Measurements from ENCODE around the gene EFNA3.

Gene EFNA3

DNA sequence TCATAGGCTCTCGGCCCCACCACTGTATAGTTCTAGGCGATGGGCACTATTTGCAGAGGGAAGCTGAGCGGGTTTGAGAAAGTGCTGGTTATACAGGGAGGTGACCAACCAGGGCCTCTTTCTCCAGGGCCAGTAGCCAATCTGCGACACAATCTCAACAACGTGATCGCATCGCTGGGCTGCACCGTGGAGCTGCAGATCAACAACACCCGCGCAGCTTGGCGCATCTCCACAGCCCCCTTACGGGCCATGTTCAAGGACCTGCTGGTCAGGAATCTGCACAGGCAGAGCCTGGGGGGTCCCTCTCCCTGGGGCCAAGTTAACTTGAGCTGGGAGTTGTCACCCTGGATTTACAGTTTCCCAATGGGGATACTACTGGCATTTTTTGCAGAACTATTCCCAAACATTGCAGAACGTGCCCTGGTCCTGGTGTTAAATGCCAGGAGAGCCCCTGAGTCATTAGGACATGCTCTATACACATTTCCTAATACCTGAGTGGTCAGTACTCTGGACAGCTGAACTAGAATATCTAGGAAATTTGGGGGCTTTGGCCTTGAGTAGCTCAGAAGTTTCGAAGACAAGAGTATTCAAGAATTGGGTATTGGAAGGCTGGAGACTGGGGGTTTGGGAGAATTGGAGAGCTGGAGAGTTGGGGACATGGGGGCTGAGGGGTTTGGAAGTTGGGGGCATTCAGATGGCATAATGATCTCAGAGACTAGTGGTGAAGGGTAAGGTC lies 38.1 kb upstream of the EFNA3 start:
- H3K4me3 ChIP-seq (ENCODE audit: low read depth, low read length) = no peak overlapping the region
- TF ChIP-seq, protein P1, sequence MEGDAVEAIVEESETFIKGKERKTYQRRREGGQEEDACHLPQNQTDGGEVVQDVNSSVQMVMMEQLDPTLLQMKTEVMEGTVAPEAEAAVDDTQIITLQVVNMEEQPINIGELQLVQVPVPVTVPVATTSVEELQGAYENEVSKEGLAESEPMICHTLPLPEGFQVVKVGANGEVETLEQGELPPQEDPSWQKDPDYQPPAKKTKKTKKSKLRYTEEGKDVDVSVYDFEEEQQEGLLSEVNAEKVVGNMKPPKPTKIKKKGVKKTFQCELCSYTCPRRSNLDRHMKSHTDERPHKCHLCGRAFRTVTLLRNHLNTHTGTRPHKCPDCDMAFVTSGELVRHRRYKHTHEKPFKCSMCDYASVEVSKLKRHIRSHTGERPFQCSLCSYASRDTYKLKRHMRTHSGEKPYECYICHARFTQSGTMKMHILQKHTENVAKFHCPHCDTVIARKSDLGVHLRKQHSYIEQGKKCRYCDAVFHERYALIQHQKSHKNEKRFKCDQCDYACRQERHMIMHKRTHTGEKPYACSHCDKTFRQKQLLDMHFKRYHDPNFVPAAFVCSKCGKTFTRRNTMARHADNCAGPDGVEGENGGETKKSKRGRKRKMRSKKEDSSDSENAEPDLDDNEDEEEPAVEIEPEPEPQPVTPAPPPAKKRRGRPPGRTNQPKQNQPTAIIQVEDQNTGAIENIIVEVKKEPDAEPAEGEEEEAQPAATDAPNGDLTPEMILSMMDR (IDR thresholded peaks at IDR 0.05; ENCODE audit: low read depth, low read length) = no peak

DNA sequence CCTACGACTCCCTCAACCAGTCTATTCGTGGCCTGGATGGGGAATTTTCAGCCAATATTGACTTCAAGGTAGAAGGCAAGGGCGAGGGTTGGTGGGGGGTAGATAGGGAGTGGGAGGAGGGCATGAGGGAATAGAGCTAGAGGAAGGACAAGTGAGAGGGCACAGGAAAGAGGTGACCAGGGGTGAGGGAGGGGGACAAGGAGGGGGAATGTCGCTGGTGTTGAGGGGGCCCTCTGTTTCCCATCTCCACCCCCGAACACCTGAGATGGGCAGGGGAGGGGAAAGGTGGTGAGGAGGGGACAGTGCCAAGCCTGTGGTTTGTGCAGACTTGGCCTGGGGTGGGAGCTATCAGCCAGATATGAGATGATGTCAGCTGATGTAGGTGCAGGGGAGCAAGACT lies 35.8 kb upstream of the EFNA3 start:
- TF ChIP-seq, protein P1 (IDR thresholded peaks at IDR 0.05; ENCODE audit: low read depth, low read length) = no peak

DNA sequence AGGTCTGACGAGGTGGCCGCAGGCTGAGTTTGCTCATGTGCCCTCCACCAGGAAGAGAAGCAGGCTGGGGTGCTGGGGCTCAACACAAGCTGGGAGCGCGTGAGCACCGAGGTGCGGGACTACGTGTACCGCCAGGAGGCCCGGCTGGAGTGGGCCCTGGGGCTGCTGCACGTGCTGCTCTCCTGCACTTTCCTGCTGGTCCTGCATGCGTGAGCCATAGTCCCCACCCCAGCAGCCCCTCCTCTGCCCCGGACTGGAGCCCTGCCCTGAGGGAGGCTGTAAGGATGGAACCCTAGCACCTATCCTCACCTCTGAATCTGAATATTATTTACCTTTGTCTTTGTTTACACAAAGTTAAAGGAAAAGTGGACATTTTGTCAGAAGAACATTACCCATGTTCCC lies 35.3 kb upstream of the EFNA3 start:
- TF ChIP-seq, protein P1 (IDR thresholded peaks at IDR 0.05; ENCODE audit: low read depth, low read length) = no peak
- H3K4me3 ChIP-seq (ENCODE audit: low read depth, low read length) = no peak overlapping the region

More for the DNA sequence above, 35.8 kb upstream of the EFNA3 start:
- no peak overlapping the region for H3K4me3 ChIP-seq (ENCODE audit: low read depth, low read length)

DNA sequence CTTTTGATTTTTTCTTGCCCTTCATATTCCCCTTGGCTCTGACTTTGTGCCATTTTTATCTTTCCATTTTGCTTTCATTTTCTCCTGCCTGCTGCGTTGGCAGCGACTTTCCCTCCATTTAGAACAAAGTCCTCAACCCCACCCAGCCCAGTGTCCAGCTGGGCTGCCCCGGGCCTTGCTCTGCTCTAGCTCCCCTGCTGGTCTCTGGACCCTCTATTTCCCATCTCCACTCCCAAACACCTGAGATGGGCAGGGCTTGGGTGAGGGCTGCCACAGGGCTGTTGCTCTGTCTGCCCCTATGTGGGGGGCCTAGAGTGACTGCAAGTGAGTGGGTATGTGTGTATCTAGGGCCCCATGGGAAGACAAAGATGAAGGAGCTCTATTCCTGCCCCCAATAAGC lies 34.8 kb upstream of the EFNA3 start:
- H3K4me3 ChIP-seq (ENCODE audit: low read depth, low read length) = no peak overlapping the region
- TF ChIP-seq, protein P1 (IDR thresholded peaks at IDR 0.05; ENCODE audit: low read depth, low read length) = no peak

DNA sequence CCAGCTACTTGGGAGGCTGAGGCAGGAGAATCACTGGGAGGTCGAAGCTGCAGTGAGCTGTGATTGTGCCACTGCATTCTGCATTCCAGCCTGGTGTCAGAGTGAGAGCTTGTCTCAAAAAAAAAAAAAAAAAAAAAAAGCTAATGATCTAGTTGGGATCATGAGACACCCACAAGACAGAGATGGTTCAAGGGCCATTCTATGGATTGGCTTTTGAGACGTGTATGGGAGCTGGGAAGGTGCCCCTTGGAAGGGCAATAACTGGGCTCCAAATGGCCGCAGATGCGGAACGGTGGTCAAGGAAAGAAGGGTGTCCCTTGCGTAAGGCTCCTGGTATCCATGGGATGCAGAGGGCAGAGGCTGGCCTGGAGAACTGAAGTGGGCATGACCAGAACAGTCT lies 34.3 kb upstream of the EFNA3 start:
- no peak overlapping the region for H3K4me3 ChIP-seq (ENCODE audit: low read depth, low read length)
- TF ChIP-seq, protein P1 (IDR thresholded peaks at IDR 0.05; ENCODE audit: low read depth, low read length) = no peak

DNA sequence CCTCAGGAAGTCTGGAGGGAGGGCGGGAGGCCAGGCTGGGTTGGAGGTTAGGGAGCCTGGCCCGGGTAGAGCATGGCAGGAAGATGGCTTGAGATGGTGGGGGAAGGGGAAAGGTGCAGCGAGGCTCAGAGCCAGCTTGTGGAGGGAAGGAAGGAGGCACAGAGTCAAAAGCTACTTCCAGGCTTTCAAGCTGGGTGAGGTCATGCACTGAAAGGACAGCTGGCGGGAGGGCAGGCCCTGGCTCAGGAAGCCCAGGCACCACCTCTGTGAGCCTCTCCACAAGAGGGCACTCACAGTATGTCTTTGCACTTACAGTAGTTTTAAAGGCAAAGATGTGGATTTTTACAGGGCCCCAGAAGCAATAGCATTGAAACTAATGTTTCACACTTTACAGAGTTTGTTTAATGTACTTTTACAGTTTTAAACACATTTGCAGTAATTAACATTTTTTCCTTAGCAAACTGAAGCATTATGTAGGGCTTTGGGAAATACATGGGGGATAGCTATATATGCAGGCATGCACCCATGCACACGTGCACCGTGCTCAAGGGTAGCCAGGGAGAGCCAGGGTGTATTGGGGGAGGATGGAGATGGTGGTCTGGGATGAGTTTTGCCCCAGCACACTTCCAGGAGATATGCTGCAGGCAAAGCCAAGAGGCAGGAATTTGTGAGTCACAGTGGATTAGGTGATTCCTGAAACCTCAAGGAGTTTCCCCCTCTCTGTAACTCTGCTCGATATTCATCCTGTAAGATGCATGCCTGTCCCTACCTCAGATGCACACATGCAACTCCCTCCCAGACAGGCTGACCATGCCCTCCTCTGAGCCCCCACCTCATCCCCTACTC lies 33.6 kb upstream of the EFNA3 start:
- TF ChIP-seq, protein P1 (IDR thresholded peaks at IDR 0.05; ENCODE audit: low read depth, low read length) = peak; percentile 69
- no peak overlapping the region for H3K4me3 ChIP-seq (ENCODE audit: low read depth, low read length)
